ENCODE data around the gene PATJ.

Gene PATJ

DNA sequence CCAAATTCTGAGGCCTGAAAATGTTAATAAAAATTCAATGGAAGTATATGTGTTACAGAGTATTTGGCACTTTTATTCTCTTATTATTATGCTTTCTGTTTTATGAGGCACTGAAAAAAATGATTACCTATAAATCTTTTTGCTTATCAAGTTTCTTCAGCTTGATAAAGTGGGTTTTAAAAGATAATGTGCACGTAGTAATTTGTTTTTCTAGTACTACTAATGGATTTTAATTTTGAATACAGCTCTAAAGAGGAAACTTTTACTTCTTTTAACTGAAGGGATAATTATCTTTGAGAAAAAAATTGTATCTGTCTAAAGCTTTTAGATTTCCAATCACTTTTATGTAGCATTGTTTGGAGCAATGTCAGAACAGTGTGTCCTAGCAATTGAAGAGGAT is 241.0 kb downstream of the PATJ start:
- DNase-seq (ENCODE audit: low spot score): no peak

DNA sequence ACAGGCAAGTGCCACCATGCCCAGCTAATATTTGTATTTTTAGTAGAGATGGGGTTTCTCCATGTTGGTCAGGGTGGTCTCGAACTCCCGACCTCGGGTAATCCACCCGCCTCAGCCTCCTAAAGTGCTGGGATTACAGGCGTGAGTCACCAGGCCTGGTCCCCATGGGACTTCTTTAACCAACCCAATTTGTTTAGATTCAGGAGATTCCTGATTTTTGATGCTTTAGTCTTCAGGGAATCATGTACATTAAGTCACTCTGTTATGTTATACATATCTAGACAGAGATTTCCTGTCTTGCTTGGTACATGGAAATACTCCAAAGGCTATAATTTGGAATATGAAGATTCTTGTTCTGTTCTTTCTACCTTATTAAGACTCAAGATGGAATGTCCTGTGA is 250.0 kb downstream of the PATJ start:
- no peak for DNase-seq (ENCODE audit: low spot score)

DNA sequence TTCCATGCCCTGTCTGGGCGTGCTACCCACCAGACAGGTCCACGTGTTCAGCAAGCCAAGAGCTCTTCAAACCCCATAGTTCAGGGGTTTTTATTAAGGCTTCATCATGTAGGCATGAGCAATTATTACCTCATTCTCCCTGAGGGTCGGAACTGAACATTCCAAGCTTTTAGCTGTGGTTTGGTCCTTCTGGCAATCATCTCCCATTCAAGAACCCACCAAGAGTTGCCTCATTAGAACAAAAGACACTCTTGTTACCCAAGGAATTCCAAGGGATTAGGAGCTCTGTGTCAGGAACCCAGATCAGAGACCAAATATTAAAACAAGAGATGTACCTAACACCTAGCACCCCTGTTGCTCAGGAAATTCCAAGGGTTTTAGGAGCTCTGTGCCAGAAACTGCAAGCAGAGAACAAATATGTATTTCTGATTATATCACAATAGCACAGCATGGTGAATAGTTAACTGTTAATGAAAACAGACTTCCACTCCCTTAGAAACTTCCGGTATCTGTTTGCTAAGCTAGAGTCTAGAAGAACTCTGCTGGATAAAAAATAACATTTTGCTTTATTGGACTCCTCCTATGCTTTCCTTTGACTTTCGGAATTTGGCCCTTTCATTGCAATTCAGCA is 251.2 kb downstream of the PATJ start:
- DNase-seq (ENCODE audit: low spot score): no peak

DNA sequence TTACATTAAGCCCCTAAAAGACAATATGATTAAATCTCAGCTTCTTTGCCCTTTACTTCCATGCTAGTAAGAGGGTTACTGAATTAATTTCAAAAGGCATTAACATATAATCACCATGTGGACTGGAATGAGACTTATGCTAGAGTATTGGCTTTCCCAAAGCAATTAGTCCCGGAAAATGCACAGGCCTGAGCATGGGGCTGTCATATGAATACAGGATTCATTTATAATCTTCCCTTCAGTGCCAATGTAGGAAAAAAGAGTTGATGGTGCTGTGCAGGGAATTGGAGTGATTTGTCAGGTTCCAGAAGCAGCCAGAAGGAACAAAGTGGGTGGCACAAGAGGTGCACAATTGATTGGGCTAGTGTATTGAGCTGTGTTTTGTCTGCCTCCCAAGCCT is 253.4 kb downstream of the PATJ start:
- no peak for DNase-seq (ENCODE audit: low spot score)

DNA sequence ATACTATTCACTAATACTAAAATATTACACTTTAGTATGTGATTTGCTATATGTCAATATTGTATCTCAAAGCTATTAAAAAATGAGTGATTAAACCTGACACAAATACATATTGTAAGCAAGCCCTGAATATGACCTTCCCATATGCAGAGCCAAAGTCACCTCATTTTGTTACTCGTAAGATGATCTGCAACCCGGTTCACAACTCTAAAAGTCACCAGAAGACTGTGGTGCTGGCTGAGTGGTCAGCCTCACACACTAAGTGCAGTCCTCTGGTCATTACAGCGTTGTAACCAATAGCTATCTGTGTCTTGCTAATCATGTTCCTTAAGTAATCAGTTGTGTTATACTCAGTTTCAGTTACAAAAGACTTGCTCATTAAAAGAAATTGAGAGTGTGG is 254.8 kb downstream of the PATJ start:
- no peak for DNase-seq (ENCODE audit: low spot score)

DNA sequence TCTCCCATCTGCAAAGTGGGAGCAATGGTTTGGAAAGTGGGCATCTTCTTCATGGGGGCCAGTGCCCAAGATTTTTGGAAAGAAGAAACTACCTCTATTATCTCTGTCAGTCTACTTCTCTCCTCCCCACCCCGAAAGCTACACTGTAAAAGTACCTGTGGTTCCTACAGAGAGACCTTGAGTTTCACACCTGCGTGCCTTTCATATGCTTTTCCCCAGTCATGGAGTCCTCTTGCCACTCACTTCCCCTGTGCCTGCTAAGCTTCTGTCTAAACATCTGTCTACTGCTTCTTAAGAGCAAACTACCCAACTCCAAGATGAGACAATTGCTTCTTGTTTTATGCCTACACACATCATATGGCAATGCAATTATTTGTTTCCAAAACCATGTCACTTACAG is 261.5 kb downstream of the PATJ start:
- DNase-seq (ENCODE audit: low spot score): no peak

DNA sequence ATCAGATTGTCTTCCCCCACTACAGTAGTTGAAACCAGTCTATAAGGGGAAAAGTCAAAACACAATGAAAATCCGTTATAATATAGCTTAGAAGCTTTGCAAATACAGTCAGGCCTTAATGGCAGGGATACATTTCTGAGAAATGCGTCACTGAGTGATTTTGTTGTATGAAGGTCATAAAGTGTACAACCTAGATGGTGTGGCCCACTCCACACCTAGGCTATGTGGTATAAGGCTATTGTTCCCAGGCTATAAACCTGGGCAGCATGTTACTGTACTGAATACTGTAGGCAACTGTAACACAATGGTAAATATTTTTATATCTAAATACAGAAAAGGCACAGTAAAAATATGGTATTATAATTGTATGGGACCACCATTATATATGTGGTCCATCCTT is 264.4 kb downstream of the PATJ start:
- DNase-seq (ENCODE audit: low spot score): no peak

DNA sequence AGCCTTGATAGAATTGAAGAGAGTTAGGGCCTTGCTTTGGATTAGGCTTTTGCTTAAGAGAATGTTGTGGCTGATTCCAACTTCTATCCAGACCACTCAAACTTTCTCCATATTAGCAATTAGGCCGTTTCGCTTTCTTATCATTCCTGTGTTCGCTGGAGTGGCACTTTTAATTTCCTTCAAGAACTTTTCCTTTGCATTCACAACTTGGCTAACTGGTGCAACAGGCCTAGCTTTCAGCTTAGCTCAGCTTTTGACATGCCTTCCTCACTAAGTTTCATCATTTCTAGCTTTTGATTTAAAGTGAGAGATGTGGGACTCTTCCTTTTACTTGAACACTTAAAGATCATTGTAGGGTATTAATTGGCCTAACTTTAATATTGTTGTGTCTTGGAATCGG is 268.7 kb downstream of the PATJ start:
- DNase-seq (ENCODE audit: low spot score): no peak

DNA sequence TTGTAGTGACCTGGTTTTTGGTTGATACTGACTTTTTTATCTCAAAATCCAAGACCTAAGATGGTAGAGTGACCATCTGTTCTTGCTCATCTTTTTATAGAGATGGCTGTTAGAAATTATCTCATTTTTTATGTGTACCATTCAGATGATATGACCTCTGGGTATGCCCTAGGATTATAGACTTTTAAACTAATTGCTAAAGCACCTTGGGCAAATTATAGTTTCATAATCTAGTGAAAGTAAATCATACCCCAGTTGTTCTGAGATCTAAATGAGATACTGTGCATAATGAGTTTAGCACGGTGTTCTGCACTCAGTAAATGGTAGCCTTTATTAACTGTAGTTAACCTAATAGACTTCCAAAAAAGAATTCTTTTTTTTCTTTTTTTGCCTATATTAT is 269.8 kb downstream of the PATJ start:
- DNase-seq (ENCODE audit: low spot score): no peak

DNA sequence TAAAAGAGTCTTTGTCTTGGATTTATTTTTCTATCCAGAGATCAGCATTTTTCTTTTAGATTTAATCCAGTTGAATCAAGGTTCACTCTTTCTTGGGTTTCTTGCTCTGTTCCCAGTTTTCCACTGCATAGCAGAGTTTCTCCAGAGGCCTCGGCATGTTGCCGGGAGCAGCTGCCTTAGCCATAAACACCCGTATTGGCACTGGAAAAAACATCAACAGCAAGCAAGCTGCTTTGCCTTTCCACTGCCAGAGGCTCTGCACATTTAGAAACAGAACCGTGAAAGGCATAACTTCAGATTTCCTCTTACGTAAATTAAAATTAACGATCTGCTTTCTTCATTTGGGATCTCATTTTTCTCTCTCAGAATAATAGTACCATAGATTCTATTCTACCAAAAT is 270.6 kb downstream of the PATJ start:
- DNase-seq (ENCODE audit: low spot score): no peak

DNA sequence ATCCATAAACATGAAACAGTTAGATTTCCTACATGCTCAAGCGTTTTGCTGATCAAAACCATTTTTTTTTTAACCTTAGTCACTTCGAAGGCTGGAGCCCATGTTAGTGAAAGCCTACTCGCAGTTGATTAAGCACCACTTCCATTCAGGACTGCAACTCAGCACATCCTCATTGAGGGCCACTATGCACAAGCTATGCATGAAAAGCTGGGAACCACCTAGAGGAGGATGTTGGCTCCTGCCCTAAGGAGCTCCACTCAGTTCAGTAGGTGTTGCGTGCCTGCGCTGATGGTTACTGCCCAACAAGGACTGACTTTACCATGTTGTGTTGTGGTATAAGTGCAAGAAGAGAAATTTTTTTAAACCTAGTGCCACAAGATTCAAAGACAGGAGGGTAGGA is 271.0 kb downstream of the PATJ start:
- DNase-seq (ENCODE audit: low spot score): no peak

DNA sequence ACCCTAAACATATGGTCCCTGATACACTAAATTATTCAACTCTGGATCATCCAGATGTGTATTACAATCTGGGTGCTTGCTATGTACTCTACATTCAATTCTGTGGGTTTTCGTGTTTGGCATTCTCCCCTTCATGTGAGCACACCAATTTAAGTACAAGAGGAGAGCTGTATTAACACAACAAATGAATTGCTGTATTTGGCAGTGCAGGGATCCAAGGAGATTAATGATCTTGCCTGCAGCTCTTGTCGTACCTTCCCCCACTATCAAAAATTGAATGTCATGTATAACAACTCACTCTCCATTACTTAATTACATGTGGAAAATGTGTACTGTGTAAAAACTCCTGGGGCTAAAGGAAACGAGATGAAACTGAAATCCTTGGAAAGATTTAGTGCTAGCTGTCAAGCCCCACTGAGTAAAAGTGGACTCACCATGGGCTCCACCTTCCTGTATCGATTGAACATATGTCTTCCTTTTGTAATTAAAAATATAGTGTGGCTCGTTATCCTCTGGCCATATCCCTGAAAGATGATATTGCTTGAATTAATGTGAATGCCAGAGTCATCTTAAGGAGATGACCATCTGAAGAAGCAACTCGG is 280.2 kb downstream of the PATJ start:
- no peak for DNase-seq (ENCODE audit: low spot score)

DNA sequence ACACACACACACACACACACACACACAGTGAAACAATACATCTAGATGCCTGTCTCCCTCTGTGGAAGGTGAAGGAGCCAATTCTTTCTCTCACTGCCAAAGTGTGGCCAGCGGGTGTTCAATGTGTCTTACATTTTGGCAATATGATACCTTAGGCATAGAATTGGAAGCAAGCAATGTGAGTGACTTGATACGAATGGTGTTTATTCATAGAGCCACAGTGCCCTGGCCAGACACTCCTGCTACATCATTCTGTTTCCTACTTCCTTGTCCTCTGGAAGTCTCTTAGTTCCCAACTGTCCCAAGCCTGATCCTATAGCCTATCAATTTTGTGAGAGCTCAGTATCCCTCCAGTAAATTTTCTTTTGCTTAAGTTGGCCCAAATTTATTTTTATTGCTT is 282.4 kb downstream of the PATJ start:
- DNase-seq (ENCODE audit: low spot score): no peak

DNA sequence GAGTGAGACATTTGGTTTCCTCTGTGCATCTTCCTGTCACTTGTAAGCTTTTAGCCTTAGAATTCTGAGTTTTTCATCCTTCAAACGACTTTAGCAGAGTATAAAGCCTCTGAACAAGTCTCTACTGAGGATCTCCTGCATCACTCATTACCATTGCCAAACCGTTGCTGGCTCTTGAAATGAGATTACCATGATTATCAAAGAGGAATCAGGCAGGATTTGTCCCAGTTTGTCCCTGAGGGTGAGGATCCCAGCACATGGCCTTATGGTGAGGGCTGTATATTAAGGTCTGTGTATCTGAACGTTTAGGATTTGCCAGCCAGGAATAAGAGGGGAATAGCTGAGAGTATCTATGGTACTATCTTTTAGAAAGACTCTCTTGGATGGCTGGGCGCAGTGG is 282.9 kb downstream of the PATJ start:
- no peak for DNase-seq (ENCODE audit: low spot score)

DNA sequence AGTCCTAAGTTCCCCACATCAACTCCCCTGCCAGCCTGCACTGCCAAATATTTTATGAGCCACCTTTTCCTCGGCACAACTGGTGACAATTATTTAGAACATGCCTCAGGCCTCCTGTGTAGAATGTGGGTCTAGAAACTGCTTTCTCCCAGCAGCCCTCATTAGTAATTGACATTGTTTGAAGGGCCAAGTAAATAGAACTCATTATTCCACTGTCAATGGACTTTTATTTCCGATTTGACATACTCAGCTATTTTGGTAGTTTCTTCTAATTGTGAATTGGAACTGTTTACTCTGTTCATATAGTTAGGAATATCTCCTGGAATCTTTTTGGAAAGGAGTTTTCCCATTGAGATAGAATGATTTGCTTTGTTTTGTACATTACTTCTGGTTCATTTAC is 283.6 kb downstream of the PATJ start:
- DNase-seq (ENCODE audit: low spot score): no peak

DNA sequence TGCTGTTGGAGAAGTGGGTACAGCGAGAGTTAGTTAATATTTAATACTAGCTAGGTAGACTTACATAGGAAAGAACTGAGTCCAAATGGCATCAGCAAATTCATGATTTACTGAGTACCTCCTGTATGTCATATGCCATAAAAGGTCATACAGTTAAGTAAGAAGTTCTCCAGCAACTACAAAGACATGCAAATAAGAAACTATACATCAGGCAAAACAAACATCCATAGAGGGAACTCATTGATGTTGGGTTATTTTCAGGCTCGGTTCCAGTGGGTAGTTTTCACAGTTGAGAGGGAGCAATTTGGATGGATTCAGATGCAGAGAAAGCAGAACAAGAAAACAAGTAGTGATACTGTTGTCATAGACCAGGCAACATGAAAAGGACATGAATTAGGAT is 287.4 kb downstream of the PATJ start:
- no peak for DNase-seq (ENCODE audit: low spot score)

DNA sequence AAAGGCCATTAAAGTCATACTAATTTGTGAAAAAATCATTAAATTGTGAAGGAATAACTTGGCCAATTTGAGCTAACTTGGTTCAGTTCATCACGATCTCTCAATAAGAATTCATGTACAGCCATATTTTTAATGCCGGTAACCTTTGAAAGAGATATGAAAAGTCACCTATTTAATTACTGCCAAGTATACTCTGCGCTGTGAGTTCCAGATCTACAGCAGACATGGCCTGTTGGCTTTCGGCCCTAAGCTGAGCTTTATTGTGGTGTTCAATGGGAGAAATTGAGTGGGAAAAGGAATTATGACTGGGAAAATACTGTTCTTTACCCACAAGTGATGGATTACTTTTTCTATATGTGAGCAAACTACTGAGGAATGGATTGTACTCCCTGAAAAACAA is 292.5 kb downstream of the PATJ start:
- DNase-seq (ENCODE audit: low spot score): no peak

DNA sequence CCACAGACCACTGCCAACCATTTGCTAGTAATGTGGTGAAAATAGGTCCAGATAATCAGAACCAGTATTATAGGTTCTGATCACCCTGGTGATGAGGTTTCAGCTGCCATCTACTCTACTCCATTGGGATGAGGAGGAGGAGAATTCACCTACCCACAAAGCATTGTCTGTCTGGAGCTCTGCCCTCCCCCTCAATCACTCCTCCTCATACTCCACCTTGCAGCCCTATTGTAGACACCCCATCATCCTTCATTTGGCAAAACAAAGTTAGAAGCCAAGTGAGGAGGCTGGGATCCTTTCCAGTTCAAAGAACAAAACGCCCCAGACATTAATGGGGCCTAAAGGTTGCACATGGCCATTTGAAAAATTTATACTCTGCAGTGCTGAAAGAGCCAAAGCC is 295.0 kb downstream of the PATJ start:
- no peak for DNase-seq (ENCODE audit: low spot score)

DNA sequence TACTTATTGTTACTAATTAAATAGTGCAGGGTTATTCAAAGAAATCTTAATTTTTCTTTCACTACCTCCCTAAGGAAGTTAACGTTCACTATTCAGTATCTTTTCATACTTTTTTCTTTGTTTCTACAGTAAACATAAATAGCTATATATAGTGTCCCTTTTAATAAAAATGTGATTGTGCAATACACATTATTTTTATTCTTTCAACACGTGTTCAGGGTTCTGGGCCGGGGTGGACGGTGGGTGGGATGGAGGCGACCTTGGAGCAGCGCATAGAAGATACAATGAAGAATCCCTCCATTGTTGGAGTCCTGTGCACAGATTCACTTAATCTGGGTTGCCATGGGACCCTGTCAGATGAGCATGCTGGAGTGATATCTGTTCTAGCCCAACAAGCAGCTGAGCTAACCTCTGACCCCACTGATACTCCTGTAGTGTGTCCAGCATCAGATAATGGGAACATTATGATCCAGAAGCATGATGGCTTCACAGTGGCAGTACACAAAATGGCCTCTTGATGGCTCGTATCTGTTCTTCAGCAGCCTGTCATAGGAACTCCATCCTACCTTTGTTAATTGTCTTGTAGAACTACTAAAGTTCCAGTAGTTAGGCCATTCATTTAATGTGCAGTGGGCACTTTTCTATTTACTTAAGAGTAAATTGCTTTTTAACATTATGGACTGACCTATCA is 296.5 kb downstream of the PATJ start:
- DNase-seq (ENCODE audit: low spot score): no peak

DNA sequence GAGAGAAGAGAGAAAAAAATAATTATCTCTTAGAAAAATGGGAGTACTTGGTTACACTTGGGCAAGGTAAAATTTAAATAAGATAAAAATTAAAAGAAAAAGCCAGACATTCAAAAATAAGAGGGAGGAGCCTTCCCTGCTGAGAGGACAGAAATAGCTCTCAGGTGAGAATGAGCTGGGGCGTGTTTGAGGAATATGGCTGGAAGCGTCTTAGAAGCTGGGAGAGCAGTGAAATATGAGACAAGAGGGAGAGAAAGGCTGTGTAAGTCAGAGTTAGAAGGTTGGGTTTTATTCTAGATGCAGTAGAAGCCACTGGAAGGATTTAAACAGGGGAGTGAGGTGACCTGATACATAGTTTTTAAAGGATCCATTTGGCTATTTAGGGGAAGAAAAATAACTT is 298.2 kb downstream of the PATJ start:
- no peak for DNase-seq (ENCODE audit: low spot score)

DNA sequence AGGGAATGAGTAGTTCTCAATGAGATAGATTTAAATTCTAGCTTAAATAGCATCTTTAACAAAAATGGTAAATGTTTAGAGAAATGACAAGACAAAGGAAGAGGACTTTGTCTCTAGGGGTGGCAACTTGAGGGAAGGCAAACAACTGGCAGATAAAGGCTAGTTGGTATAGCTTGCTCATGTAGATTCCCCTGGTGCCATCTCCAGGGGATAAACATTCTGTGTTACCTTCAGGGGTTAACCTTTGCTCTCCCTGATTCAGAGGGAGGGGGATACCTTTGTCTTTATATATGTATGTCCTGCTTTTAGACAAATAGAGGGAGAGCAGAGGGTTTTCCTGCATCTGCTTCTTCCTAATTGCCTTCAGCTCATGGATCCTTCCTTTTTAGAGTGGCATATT is 298.7 kb downstream of the PATJ start:
- no peak for DNase-seq (ENCODE audit: low spot score)

DNA sequence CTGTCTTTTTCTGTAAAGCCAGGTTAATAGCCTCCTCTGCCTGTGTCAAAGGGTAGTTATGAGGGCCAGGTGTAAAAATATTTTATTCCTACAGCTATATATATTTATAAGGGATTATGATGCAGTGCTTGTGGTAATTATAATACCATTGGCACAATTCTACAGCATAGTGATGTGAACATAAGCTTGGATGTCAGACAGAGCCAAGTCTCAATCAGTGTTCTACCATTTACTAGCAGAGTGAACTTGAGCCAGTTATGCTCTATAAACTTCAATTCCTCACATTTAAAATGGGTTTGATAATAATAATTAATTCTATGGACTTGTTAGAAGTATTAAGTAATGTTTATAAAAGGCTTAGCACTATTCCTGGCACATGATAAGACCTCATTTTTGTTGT is 300.9 kb downstream of the PATJ start:
- no peak for DNase-seq (ENCODE audit: low spot score)

DNA sequence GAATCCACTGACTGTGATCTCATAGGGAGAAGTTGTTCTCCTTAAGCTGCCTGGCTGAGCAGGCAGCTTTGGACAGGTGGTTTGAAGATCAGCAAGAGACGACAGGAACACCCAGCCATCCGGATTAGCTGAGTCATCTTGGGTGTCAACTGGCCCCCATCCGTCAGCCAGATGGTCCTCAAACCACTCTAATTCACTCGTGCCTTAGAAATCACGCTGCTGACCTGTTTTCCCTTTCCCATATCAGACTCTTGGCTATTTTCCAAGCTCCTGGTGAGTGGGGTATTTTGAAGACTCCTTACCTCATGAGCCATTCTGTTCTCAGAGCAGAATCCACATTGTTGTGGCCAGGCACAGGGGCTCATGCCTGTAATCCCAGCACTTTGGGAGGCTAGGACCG is 303.3 kb downstream of the PATJ start:
- no peak for DNase-seq (ENCODE audit: low spot score)

DNA sequence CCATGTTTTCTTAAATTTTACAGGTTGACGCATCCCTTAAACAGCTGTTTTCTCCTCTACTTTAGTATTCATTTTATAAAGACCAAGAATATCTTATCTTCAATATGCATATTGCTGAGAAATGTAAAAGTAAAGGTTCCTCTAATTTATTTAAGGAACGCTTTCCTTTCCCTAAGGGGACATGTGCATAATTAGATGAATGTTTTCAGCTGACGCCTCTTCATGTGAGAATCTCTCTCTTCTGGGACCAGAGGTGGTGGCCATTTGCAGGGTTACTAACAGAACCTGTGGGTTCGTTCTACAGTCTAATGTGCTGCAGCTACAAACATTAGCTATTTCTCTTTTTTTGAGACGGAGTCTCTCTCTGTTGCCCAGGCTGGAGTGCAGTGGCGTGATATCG is 304.6 kb downstream of the PATJ start:
- no peak for DNase-seq (ENCODE audit: low spot score)
